Uterus (tissue), 4 donors: ENCODE measurements around the gene AMN. TPM values are rescaled to one million over a fixed set of nuclear protein-coding genes. Genes with fewer than 3 reads are reported as not detected.

ENCODE experiments used
- DNase-seq, 2 donors: peaks; one replicate each; pipeline ENCODE4 v3.0.0-alpha.2; 2019 to 2020
- H3K27ac ChIP-seq, 2 donors: fragments of 200-600 bp; sonication (generic); 1 replicate in 1 of 2; 2 replicates in 1 of 2; pipeline ENCODE4 v1.5.1; 2016 to 2018
- H3K27me3 ChIP-seq, 2 donors: fragments of 200-600 bp; sonication (generic); one replicate each; pipeline ENCODE4 v1.5.1; 2018 to 2019; ENCODE audit warnings: control low read depth in 1 of 2
- H3K36me3 ChIP-seq, 2 donors: fragments of 200-600 bp; sonication (generic); one replicate each; pipeline ENCODE4 v1.5.1; 2019; ENCODE audit warnings: control low read depth in 1 of 2
- H3K4me1 ChIP-seq, 2 donors: fragments of 200-600 bp; sonication (generic); one replicate each; pipeline ENCODE4 v1.5.1; 2018 to 2019; ENCODE audit warnings: control low read depth in 1 of 2
- H3K4me3 ChIP-seq, 2 donors: fragments of 200-600 bp; sonication (generic); 1 replicate in 1 of 2; 2 replicates in 1 of 2; pipeline ENCODE4 v1.5.1; 2018 to 2019; ENCODE audit warnings: mild to moderate bottlenecking in 1 of 2
- H3K9me3 ChIP-seq, 2 donors: fragments of 200-600 bp; sonication (generic); one replicate each; pipeline ENCODE4 v1.5.1; 2019; ENCODE audit warnings: control low read depth in 1 of 2
- POLR2A ChIP-seq, 2 donors: fragments of 450-650 bp; IDR thresholded peaks; one replicate each; pipeline ENCODE4 v1.6.1; 2016; ENCODE audit warnings: antibody characterized with exemption in 2 of 2, mild to moderate bottlenecking in 1 of 2, moderate library complexity in 1 of 2
- intact Hi-C: fragments of 100-400 bp; cut with DNase I; formaldehyde crosslinking; loops from one replicate; pipeline ENCODE4 v1.15.1; 2023; ENCODE audit warnings: low total_unique reads
- total RNA-seq, 4 donors: library from RNA; depleted of rRNA in 3 of 4; stranded (reverse); fragments of >200 nt in 3 of 4; gene quantifications; one replicate each; pipeline versions ENCODE4 v1.1.0 to v1.2.4, GENCODE V29; 2014 to 2023
- TF ChIP-seq, protein P1 (sequence below), 4 experiments: fragments of 200-600 bp in 2 of 4; fragments of 450-650 bp in 2 of 4; sonication (generic) in 2 of 4; IDR thresholded peaks; one replicate each; pipeline ENCODE4 v1.5.1; 2016 to 2019; ENCODE audit warnings: antibody characterized with exemption in 4 of 4, mild to moderate bottlenecking in 2 of 4, moderate library complexity in 1 of 4
- donor health status: DM: yes; HTN: yes; CAD: no.

AMN gene
- total RNA-seq, 4 donors from 2014 or later = 0.69 to 2.9 TPM; not detected in 2

DNA sequence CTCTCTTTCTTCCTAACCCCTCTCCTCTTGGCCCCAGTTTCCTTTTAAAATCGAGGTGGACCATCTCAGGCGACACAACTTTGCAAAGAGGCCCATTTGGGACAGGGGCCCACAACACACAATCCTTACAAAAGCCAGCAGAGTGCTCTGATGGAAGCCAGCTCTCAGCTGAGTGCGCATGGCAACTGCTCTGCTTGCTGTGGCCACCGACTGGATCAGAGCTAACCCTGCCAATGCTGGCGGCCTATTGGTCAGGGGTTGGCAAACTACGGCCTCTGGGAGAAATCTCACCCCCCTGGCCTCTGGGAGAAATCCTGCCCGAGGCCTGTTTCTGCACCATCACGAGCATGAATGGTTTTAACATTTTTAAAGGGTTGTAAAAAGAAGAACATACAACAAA is 55.0 kb downstream of the AMN start:
- no peak overlapping the region for H3K27ac ChIP-seq
- H3K9me3 ChIP-seq = no peaks in the 10 kb centered on the region
- H3K4me3 ChIP-seq = no peak overlapping the region
- H3K27me3 ChIP-seq = no peaks in the 10 kb centered on the region
- DNase-seq = no peak
- H3K36me3 ChIP-seq = no peaks in the 10 kb centered on the region
- TF ChIP-seq POLR2A (IDR thresholded peaks at IDR 0.05) = no peak
- TF ChIP-seq, protein P1, sequence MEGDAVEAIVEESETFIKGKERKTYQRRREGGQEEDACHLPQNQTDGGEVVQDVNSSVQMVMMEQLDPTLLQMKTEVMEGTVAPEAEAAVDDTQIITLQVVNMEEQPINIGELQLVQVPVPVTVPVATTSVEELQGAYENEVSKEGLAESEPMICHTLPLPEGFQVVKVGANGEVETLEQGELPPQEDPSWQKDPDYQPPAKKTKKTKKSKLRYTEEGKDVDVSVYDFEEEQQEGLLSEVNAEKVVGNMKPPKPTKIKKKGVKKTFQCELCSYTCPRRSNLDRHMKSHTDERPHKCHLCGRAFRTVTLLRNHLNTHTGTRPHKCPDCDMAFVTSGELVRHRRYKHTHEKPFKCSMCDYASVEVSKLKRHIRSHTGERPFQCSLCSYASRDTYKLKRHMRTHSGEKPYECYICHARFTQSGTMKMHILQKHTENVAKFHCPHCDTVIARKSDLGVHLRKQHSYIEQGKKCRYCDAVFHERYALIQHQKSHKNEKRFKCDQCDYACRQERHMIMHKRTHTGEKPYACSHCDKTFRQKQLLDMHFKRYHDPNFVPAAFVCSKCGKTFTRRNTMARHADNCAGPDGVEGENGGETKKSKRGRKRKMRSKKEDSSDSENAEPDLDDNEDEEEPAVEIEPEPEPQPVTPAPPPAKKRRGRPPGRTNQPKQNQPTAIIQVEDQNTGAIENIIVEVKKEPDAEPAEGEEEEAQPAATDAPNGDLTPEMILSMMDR (IDR thresholded peaks at IDR 0.05) = no peak
- intact Hi-C loops = no loop called here
- H3K4me1 ChIP-seq = no peaks in the 10 kb centered on the region

DNA sequence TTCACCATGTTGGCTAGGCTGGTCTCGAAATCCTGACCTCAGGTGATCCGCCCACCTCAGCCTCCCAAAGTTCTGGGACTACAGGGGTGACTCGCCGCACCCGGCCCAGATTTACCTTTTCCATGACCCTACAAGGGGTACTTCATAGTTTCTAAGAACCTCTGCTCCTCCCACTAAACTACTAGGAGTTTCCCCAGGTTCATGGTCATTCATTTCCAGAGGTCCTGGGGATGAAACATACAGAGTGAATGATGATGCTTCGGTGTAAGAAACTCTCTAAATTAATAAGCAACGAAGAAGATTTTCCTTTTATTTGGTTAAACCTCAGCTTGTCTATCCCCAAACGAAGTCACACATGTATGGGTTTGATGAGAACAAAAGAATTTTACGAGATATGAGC is 56.9 kb downstream of the AMN start:
- Histone ChIP-seq H3K27me3 (no peaks in the 10 kb centered on the region), H3K4me3 (no peak overlapping the region), H3K9me3 (no peaks in the 10 kb centered on the region), H3K27ac (no peak overlapping the region), H3K36me3 (no peaks in the 10 kb centered on the region), H3K4me1 (no peaks in the 10 kb centered on the region)
- DNase-seq = no peak
- intact Hi-C loops = no loop called here
- TF ChIP-seq, protein P1 (IDR thresholded peaks at IDR 0.05) = no peak
- no peak for TF ChIP-seq POLR2A (IDR thresholded peaks at IDR 0.05)

DNA sequence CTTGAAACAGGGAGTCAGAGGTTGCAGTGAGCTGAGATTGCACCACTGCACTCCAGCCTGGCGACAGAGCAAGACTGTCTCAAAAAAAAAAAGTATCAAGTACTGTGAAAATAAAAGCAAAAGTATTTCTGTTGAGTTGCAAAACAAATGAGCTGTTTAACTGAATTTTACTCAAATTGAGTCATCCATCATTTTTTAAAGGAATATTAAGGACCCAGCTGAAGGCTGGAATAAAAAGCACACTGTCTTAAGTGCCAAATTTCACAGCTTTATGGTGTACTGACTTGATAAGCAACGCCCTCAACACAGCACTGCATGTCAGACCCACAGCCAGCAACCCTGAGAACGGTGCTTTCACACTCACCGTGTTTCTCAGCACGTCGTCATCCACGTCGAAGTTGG is 57.9 kb downstream of the AMN start:
- no peak overlapping the region for H3K4me3 ChIP-seq
- TF ChIP-seq, protein P1 (IDR thresholded peaks at IDR 0.05) = no peak
- no peak for TF ChIP-seq POLR2A (IDR thresholded peaks at IDR 0.05)
- no peaks in the 10 kb centered on the region for H3K36me3 ChIP-seq
- intact Hi-C loops = no loop called here
- no peaks in the 10 kb centered on the region for H3K4me1 ChIP-seq
- DNase-seq = no peak
- H3K27ac ChIP-seq = no peak overlapping the region
- H3K27me3 ChIP-seq = no peaks in the 10 kb centered on the region
- H3K9me3 ChIP-seq = no peaks in the 10 kb centered on the region

Other genes starting within 250 kb of the AMN start
- 10 to 100 TPM in 3 of 4 donors, 1 to 10 TPM in 1; 7.4 to 33.1 (median 22.1) TPM for gene TRAF3, start 145.2 kb upstream of the AMN start, total RNA-seq
- 100 to 1,000 TPM in 2 of 4 donors, 10 to 100 TPM in 2; 80.6 to 157 (median 118) TPM for gene CDC42BPB, start 134.9 kb downstream of the AMN start, total RNA-seq
- gene LBHD2, start 161.5 kb downstream of the AMN start, total RNA-seq = not detected
- gene EXOC3L4, start 172.1 kb downstream of the AMN start, total RNA-seq = 1 to 10 TPM in 1 of 4 donors, under 1 TPM in 2, not detected in 1; under 0.01 to 5.6 (median 0.41) TPM
- gene TNFAIP2, start 200.8 kb downstream of the AMN start, total RNA-seq = 10 to 100 TPM; 29.4 to 81.4 (median 60.6) TPM